Measurements from ENCODE around the gene CPO.

Gene CPO

DNA sequence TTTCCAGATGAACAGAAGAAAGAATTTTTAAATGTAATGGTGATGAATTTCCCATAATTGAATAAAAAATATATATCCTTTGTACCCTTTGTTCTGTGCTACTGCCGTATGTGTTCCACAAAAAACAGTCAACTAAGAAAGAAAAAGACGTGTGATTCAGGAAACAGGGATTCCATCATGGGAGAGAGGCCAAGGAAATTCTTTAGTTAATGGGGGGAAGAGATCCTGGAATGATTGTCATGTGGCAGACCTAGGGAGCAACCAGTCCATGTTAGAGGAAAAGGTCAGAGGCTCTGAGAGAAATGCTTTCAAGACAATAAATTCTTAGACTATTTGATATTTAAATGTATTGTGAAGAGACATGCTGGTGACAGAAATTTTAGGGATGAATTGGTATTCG is 76.6 kb downstream of the CPO start:
- no peak for DNase-seq (ENCODE audit: low spot score)
